ENCODE data around the gene RAD51B. TPM values are rescaled to one million over a fixed set of nuclear protein-coding genes. Genes with fewer than 3 reads are reported as not detected.

Gene RAD51B
- total and polyA plus RNA-seq, 2 experiments from 2014 or later, result 11.7 to 17.8 TPM

DNA sequence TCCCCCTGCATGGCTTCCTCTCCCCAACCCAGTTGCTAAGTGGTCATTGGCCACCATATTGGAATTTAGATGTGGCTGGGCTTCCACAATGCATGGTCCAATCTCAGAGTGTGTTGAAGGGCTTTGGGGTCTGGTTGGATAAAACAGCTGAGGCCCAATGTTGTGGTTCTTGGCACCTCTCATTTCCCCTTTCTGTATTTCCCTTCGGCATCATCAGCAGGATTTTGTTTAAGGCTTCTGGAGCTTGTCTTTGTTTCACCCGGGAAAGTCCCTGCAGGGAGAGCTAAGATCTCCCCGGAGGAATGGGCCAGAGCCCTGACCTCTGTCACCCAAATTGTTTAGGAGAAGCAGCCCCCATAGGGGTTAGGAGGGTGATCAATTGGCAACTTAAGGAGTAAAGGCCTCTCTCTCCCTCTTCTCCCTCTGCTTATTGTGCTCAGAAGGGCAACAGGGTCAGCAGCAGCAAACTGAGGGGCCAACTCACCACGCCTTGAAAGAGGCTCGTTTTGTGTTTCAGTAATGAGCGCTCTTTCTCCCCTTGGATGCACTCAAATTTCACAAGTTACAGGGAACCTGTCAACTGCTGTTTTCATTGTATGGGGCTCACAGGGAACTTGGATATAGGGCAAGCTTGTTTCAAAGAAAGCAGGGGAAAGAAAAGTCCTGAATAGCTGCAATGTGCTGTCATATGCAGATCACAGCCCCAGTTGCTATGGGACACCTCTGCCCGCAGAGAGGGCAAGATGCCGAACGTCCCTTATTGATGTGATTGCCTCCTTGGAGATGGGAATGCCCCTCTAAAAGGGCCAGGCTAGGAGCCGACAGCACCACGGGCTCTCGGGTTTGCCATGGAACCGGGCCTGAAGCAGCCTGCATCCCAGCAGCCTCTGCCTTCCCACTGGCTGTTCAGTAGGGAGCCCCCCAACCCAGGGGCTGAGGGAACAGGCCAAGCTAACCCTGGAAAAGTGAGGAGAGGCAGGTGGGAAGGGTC lies 749.6 kb downstream of the RAD51B start:
- no peak overlapping the region for H3K4me3 ChIP-seq
- no peak for DNase-seq (ENCODE audit: low read depth in 1 of 2, low spot score in 1 of 2)
- TF ChIP-seq, protein P1, sequence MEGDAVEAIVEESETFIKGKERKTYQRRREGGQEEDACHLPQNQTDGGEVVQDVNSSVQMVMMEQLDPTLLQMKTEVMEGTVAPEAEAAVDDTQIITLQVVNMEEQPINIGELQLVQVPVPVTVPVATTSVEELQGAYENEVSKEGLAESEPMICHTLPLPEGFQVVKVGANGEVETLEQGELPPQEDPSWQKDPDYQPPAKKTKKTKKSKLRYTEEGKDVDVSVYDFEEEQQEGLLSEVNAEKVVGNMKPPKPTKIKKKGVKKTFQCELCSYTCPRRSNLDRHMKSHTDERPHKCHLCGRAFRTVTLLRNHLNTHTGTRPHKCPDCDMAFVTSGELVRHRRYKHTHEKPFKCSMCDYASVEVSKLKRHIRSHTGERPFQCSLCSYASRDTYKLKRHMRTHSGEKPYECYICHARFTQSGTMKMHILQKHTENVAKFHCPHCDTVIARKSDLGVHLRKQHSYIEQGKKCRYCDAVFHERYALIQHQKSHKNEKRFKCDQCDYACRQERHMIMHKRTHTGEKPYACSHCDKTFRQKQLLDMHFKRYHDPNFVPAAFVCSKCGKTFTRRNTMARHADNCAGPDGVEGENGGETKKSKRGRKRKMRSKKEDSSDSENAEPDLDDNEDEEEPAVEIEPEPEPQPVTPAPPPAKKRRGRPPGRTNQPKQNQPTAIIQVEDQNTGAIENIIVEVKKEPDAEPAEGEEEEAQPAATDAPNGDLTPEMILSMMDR (IDR thresholded peaks at IDR 0.05; ENCODE audit: low read depth, low read length), result no peak
- H3K27ac ChIP-seq, result no peak overlapping the region
- H3K9me3 ChIP-seq (ENCODE audit: low read depth), result no peaks in the 10 kb centered on the region
- H3K27me3 ChIP-seq, result no peaks in the 10 kb centered on the region
- H3K4me1 ChIP-seq (ENCODE audit: low read depth), result peaks cover 18% of the 10 kb centered on the region
- H3K36me3 ChIP-seq, result no peaks in the 10 kb centered on the region

DNA sequence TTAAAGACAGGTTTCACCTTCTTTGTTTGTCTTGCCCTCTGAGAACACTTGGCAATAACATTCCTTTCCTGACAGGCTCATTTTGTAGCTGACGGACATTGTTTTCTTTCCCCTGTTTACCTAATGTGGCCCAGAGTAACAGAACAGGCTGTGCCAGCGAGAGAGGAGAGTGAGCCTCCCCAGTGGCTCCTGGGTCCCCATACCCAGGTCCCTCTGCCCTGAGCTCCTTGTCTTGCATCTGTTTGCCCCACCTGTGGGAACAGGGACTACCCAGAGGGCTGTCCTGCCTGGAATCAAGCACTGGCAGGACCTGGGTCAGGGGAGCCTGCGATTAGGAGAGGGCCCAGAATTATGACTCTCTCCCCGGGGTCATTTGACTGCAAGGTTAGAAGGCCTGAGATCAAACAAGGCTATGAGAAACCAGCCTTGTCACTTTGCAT lies 750.4 kb downstream of the RAD51B start:
- DNase-seq (ENCODE audit: low read depth in 1 of 2, low spot score in 1 of 2), result no peak
- TF ChIP-seq, protein P1 (IDR thresholded peaks at IDR 0.05; ENCODE audit: low read depth, low read length), result no peak
- Histone ChIP-seq H3K4me1 (ENCODE audit: low read depth) (peaks cover 10% of the 10 kb centered on the region), H3K9me3 (ENCODE audit: low read depth) (no peaks in the 10 kb centered on the region), H3K27ac (no peak overlapping the region), H3K4me3 (no peak overlapping the region), H3K27me3 (no peaks in the 10 kb centered on the region), H3K36me3 (no peaks in the 10 kb centered on the region)

DNA sequence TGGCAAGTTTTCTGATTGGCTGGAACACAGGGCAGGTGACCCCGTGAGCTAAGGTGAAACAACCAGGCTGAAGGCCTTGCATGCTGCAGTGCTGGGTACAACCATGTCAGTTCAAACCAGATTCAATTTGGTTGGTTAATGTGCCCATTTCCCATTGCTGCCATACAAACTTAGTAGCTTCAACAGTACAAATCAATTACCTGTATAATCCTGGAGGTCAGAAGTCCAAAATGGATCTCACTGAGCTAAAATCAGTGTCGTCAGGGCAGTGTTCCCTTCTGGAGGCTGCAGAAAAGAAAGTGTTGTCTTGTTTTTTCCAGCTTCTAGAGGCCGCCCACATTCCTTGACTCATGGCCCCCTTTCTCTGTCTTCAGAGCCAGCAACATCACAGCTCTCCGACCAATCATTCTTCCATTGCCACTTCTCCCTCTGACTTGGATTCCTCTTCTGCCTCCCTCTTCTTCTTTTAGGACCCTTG lies 751.6 kb downstream of the RAD51B start:
- no peaks in the 10 kb centered on the region for H3K9me3 ChIP-seq (ENCODE audit: low read depth)
- H3K4me1 ChIP-seq (ENCODE audit: low read depth), result peaks cover 3% of the 10 kb centered on the region
- H3K36me3 ChIP-seq, result no peaks in the 10 kb centered on the region
- H3K4me3 ChIP-seq, result no peak overlapping the region
- no peak overlapping the region for H3K27ac ChIP-seq
- no peak for DNase-seq (ENCODE audit: low read depth in 1 of 2, low spot score in 1 of 2)
- no peaks in the 10 kb centered on the region for H3K27me3 ChIP-seq
- TF ChIP-seq, protein P1 (IDR thresholded peaks at IDR 0.05; ENCODE audit: low read depth, low read length), result no peak

DNA sequence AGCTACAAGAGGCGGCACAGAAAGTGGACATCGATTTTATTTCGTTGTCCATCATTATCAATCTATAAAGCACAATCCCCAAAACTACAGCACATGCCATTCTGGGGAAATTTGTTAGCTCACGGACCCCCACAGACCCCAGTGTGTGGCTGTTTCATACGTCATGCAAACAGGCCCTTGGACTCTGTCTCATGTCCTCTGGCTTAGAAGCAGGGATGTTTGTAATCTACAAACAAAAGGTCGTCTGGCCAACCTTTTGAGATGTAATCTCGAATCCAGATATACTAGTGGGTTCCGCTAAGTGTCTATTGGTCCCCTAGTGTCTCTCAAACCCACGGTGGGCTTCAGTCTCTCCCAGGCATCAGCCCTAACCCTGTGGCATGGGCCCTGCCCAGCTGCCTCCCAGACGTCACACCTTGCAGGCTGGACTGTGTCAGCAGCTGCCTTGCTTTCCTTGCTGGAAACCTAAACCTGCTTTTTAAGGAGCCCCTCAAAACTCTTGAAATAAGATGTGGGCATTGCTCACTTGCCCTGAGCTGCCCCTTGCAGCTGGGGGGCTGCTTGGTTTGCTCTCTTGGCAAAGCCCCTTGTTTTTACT lies 752.4 kb downstream of the RAD51B start:
- Histone ChIP-seq H3K27ac (no peak overlapping the region), H3K36me3 (no peaks in the 10 kb centered on the region), H3K27me3 (no peaks in the 10 kb centered on the region), H3K4me1 (ENCODE audit: low read depth) (no peaks in the 10 kb centered on the region), H3K4me3 (no peak overlapping the region), H3K9me3 (ENCODE audit: low read depth) (no peaks in the 10 kb centered on the region)
- DNase-seq (ENCODE audit: low read depth in 1 of 2, low spot score in 1 of 2), result no peak
- TF ChIP-seq, protein P1 (IDR thresholded peaks at IDR 0.05; ENCODE audit: low read depth, low read length), result no peak

DNA sequence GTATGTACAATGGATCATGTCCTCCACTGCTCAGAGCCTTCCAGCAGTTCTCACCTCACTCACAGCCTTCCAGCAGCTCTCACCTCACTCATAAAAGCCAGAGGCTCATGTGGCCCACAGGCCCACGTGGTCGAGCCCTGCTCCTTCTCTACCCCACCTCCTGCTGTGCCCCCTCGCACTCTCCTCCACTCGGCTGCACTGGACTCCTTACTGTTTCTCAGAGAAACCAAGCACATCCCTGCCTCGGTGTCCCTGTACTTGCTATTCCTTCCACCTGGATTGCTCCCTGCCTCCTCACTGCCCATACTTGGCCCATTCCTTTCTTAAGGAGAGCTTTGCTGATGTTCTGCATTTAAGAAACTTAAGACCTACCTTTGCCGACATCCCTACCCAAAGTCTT lies 753.5 kb downstream of the RAD51B start:
- no peak for DNase-seq (ENCODE audit: low read depth in 1 of 2, low spot score in 1 of 2)
- Histone ChIP-seq H3K27ac (no peak overlapping the region), H3K27me3 (no peaks in the 10 kb centered on the region), H3K36me3 (no peaks in the 10 kb centered on the region), H3K9me3 (ENCODE audit: low read depth) (no peaks in the 10 kb centered on the region), H3K4me1 (ENCODE audit: low read depth) (no peaks in the 10 kb centered on the region), H3K4me3 (no peak overlapping the region)
- TF ChIP-seq, protein P1 (IDR thresholded peaks at IDR 0.05; ENCODE audit: low read depth, low read length), result no peak
